ENCODE results near the gene LYZ.

DNA sequence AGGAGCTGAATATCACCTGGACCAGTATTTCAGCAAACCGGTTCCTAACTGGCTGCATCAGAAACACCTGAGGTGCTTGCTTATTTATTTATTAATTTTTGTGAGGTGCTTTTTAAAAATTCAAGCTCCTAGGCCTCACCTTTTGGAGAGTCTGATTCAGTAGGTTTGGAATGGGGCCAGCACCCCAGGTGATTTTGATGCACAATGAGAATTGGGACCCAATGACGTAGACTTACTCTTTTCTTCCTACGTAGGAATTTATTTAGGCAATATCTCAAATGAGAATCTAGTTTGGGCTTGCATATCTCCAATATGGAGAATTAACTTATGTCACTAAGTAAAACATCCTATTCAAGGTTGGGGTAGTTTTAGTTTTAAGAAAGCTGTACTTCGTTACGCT is 18.6 kb downstream of the LYZ start:
- TF ChIP-seq, protein P1, sequence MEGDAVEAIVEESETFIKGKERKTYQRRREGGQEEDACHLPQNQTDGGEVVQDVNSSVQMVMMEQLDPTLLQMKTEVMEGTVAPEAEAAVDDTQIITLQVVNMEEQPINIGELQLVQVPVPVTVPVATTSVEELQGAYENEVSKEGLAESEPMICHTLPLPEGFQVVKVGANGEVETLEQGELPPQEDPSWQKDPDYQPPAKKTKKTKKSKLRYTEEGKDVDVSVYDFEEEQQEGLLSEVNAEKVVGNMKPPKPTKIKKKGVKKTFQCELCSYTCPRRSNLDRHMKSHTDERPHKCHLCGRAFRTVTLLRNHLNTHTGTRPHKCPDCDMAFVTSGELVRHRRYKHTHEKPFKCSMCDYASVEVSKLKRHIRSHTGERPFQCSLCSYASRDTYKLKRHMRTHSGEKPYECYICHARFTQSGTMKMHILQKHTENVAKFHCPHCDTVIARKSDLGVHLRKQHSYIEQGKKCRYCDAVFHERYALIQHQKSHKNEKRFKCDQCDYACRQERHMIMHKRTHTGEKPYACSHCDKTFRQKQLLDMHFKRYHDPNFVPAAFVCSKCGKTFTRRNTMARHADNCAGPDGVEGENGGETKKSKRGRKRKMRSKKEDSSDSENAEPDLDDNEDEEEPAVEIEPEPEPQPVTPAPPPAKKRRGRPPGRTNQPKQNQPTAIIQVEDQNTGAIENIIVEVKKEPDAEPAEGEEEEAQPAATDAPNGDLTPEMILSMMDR (IDR thresholded peaks at IDR 0.05) = no peak
- no peak for TF ChIP-seq POLR2A (IDR thresholded peaks at IDR 0.05)

All from heart left ventricle (tissue), 13 donors.